Ectodermal cell (in vitro differentiated cells): ENCODE data around the gene SF3B1.
"Not testable (repeated sequence)": the region's sequence is repeated elsewhere in the genome, so short reads cannot be mapped to it uniquely, and the experiment has no call there.

Experiments used
- H3K27ac ChIP-seq: 2 replicates; pipeline ENCODE4 v1.7.0; 2013; ENCODE audit warnings: mild to moderate bottlenecking, low read depth, low read length; ENCODE audit not compliant: insufficient read depth, poor library complexity, severe bottlenecking
- H3K27me3 ChIP-seq: 2 replicates; pipeline ENCODE4 v1.7.0; 2013; ENCODE audit warnings: mild to moderate bottlenecking, low read length; ENCODE audit not compliant: insufficient read depth, control insufficient read depth, poor library complexity, severe bottlenecking
- H3K36me3 ChIP-seq: one replicate; pipeline ENCODE4 v1.7.0; 2013; ENCODE audit warnings: low read length; ENCODE audit not compliant: control insufficient read depth, insufficient read depth
- H3K4me1 ChIP-seq: one replicate; pipeline ENCODE4 v1.7.0; 2013; ENCODE audit warnings: low read length; ENCODE audit not compliant: control insufficient read depth, insufficient read depth
- H3K4me3 ChIP-seq: 2 replicates; pipeline ENCODE4 v1.7.0; 2013; ENCODE audit warnings: low read depth, low read length, control low read depth; ENCODE audit not compliant: insufficient read depth
- H3K9me3 ChIP-seq: 2 replicates; pipeline ENCODE4 v1.7.0; 2013; ENCODE audit warnings: mild to moderate bottlenecking, low read length, moderate library complexity; ENCODE audit not compliant: control insufficient read depth
- WGBS, 2 experiments: methylation state at CpG; one replicate each; pipeline ENCODE4 v1.1.7; 2013; ENCODE audit warnings: missing lambda C conversion rate in 2 of 2; 5-methylcytosine and 5-hydroxymethylcytosine counted together

SF3B1 gene

DNA sequence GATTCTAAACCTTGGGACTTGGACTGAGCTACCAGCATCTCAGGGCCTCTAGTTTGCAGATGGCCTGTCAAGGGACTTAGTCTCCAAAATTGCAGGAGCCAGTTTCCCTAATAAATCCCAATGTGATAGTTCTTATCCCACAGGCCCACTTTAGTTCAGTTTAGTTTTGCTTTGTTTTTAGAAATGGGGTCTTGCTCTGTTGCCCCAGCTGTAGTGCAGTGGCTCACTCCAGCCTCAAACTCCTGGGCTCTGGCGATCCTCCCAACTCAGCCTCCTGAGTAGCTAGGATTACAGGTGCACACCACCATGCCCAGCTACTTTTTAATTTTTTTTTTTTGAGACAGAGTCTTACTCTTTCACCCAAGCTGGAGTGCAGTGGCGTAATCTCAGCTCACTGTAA lies 2.6 kb upstream of the SF3B1 start:
- peaks cover 10% of the 10 kb centered on the region for H3K4me1 ChIP-seq
- H3K27me3 ChIP-seq: no peaks in the 10 kb centered on the region
- H3K9me3 ChIP-seq: no peaks in the 10 kb centered on the region
- no peak overlapping the region for H3K4me3 ChIP-seq
- no peaks in the 10 kb centered on the region for H3K36me3 ChIP-seq
- 88 to 95% methylated on average over 2 of the region's 2 CpGs for whole genome bisulfite sequencing, 2 experiments
- no peak overlapping the region for H3K27ac ChIP-seq

DNA sequence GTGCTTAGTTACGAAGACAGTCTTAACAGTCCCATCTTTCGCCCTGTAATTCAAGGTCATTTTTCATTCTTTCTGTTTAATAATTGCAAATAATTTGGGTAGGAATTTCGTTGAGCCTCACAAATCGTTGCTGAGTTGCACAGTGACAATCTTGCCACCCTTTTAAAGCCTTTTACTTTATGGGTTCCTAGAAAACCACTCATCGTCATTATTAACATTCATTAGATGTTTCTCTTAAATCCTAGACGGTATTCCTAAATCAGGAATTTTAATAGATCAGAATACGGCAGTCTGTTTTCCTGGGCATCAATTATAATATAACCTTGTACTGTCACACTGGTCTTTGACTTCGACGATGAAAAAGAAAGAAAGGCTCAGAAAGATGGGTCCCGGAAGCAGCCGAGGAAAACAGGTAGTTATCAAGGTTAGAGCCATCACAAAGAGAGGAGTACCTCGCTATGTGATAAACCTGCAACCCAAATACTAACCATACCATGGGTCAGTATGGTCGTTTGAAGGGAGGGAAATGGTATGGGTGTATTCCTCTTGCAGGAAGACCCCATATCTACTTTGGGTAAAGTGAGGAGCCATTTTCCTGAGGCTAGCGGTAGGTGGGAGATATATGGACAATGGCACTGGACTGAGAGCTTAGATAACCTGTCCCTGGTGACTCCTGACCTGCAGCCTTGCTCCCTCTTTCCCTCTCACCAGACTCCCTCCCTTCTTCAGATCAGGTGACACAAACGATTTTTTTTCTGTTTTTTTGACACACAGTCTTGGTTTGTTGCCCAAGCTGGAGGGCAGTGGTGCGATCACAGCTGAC lies 981 bp upstream of the SF3B1 start:
- no peaks in the 10 kb centered on the region for H3K27me3 ChIP-seq
- no peaks in the 10 kb centered on the region for H3K9me3 ChIP-seq
- H3K36me3 ChIP-seq: no peaks in the 10 kb centered on the region
- H3K4me1 ChIP-seq: peaks cover 17% of the 10 kb centered on the region
- peak overlapping the region; percentile 84 for H3K27ac ChIP-seq
- H3K4me3 ChIP-seq: peak overlapping the region; percentile 85
- 55 to 60% methylated on average over 14 to 15 of the region's 16 CpGs for WGBS, 2 experiments

DNA sequence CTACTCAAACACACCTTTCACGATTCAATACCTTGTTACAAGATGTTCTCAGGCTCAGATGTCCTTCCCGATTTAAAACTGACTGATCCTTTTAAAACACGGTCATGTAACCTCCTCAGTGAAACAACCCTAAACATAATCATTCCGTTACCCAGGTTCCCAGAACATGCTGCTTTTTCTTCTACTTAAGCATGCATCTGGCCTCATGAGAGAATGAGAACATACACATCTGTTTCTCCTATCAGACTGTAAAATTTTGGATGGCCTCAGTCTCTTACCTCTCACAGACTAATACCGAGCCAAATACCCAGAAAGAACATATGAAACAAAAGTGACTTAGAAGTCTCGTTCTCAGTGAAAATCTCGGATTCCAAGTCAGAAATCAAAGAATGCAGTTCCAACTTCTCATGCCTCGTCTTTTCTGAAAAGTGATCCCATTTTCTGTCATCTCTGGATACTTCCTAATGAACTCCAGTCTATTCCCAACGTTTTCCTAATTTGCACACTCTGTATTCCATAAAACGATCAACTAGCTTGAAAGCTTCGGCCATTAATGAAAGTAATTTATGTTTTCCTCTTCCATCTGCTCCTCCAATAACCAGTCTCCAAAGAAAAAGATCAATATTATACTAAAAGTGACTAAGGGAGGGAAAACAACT lies 919 bp downstream of the SF3B1 start:
- 3 to 5% methylated on average over 10 to 11 of the region's 11 CpGs for WGBS, 2 experiments
- no peaks in the 10 kb centered on the region for H3K9me3 ChIP-seq
- peak overlapping the region; percentile 85 for H3K4me3 ChIP-seq
- H3K27ac ChIP-seq: no peak overlapping the region
- H3K36me3 ChIP-seq: no peaks in the 10 kb centered on the region
- H3K27me3 ChIP-seq: no peaks in the 10 kb centered on the region
- peaks cover 17% of the 10 kb centered on the region for H3K4me1 ChIP-seq

DNA sequence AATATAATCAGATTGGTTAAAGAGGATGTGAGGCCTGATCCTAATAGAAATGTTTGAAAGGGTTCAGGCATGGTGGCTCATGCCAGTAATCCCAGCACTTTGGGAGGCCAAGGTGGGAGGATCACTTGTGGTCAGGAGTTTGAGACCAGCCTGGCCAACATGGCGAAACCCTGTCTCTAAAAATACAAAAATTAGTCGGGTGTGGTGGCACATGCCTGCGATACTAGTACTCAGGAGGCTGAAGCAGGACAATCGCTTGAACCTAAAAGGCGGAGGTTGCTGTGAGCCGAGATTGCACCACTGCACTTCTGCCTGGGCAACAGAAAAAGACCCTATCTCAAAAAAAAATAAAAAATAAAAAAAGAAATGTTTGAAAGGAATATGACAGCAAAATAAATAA lies 2.3 kb downstream of the SF3B1 start:
- WGBS, 2 experiments: 88% methylated on average over 6 of the region's 6 CpGs
- H3K27ac ChIP-seq: not testable (repeated sequence)

DNA sequence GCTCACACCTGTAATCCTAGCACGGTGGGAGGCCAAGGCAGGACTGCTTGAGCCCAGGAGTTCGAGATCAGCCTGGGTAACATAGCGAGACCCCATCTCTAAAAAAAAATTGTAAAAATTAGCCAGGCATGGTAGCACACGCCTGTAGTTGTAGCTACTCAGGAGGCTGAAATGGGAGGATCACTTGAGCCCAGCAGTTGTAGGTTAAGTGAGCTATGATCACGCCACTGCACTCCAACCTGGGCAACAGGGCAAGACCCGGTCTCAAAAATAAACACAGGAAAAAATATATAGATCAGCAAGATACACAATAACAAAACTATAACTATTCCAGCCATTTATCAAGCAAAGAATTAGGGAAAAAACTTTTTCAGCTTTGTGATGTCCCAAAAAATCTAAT lies 3.0 kb downstream of the SF3B1 start:
- no peaks in the 10 kb centered on the region for H3K36me3 ChIP-seq
- H3K4me3 ChIP-seq: no peak overlapping the region
- peaks cover 17% of the 10 kb centered on the region for H3K4me1 ChIP-seq
- no peaks in the 10 kb centered on the region for H3K27me3 ChIP-seq
- no peaks in the 10 kb centered on the region for H3K9me3 ChIP-seq
- 92 to 95% methylated on average over 6 of the region's 6 CpGs for WGBS, 2 experiments
- H3K27ac ChIP-seq: no peak overlapping the region

More for the DNA sequence above, 2.3 kb downstream of the SF3B1 start:
- H3K9me3 ChIP-seq, H3K36me3 ChIP-seq, H3K27me3 ChIP-seq, H3K4me3 ChIP-seq: not testable (repeated sequence)
- peaks cover 17% of the 10 kb centered on the region for H3K4me1 ChIP-seq

DNA sequence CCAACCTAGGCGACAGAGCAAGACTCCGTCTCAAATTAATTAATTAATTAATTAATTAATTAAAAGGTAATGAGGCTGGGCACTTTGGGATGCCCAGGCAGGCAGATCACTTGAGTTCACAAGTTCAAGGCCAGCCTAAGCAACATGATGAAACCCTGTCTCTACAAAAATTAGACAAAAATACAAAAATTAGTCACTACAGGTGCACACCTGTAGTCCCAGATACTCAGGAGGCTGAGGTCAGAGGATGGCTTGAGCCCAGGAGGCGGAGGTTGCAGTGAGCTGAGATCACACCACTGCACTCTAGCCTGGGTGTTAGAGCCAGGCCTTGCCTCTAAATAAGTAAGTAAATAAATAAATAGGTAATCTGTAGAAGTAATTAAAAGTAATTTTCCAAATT lies 6.8 kb downstream of the SF3B1 start:
- H3K4me3 ChIP-seq: no peak overlapping the region
- H3K27ac ChIP-seq: no peak overlapping the region
- 92 to 100% methylated on average over 2 to 3 of the region's 3 CpGs for WGBS, 2 experiments
- H3K9me3 ChIP-seq: no peaks in the 10 kb centered on the region
- peaks cover 13% of the 10 kb centered on the region for H3K4me1 ChIP-seq
- no peaks in the 10 kb centered on the region for H3K27me3 ChIP-seq
- H3K36me3 ChIP-seq: peaks cover 6% of the 10 kb centered on the region

DNA sequence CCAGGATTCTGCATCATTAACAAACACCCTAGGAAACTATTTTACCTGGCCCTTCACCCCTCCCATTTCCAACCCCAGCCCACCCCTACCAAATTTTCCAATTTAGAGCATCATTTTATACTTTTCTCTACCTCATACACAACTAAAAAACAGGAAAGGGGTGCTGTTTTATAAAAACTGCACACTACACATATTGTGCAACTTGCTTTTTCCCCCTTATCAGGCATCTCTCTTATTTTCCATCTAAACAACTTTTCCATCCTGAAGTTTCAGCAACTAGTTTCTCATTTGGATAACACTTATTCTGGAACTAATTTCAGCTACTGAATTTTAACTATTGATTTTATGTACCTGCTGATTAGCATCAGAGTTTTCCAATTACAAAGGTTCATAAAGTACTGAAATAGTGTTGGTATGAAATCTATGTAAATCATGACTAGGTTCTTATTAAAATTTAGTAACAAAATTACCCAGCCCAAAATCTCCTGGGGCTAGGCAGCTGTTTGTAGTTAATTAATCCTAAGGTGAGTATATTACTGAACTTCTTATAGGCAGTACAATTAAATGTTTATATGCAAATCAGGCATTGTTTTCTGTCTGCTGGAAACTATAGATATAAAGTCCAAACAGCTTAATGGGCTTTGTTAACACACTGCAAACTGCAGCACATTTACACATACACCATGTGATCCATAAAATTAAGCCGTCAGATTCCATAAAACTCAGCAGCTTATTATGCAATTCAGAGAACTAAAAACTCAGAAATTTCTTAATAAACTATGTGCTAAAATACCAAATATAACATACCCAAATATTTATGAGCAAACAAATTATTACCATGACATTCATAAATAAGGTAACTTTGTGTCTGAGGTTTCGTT lies 7.9 kb downstream of the SF3B1 start:
- peaks cover 6% of the 10 kb centered on the region for H3K36me3 ChIP-seq
- no peaks in the 10 kb centered on the region for H3K27me3 ChIP-seq
- peaks cover 3% of the 10 kb centered on the region for H3K4me1 ChIP-seq
- WGBS, 2 experiments: 100% methylated on average over 2 of the region's 2 CpGs
- H3K27ac ChIP-seq: no peak overlapping the region
- H3K9me3 ChIP-seq: no peaks in the 10 kb centered on the region
- H3K4me3 ChIP-seq: no peak overlapping the region

DNA sequence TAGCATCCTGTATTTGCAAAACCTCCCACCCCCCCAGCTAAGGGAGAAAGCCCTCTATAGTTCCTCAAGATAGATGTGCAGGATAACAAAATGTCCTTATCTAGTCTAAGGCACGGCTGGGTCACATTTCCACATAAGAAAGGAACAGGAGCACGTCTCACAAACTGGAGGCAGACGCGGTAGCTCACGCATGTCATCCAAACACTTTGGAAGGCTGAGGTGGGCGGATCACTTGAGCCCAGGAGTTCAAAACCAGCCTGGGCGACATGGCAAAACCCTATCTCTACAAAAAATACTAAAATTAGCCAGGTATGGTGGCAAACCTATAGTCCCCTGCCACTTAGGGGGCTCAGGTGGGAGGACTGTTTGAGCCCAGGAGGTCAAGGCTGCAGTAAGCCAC lies 9.3 kb downstream of the SF3B1 start:
- H3K27me3 ChIP-seq: no peaks in the 10 kb centered on the region
- no peak overlapping the region for H3K4me3 ChIP-seq
- peaks cover 9% of the 10 kb centered on the region for H3K36me3 ChIP-seq
- H3K4me1 ChIP-seq: no peaks in the 10 kb centered on the region
- no peak overlapping the region for H3K27ac ChIP-seq
- WGBS, 2 experiments: 91 to 94% methylated on average over 7 of the region's 7 CpGs
- H3K9me3 ChIP-seq: no peaks in the 10 kb centered on the region

DNA sequence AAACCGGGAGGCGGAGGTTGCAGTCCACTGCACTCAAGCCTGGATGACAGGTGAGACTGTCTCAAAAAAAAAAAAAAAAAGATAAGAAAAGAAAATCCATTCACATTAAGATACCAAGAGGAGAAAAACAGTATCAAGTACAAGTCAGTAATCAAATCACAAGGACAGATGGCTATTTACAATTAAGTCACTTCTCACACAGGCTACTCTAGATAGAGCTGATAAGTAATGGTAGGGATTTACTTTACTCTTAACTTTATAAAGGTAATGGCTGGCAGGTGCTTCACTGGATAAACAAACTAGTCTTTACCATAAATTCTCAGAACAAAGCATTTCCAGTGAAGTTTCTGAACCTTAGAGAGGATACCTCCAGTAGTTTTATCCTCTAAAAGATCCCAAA lies 11.5 kb downstream of the SF3B1 start:
- Histone ChIP-seq H3K4me1 (no peaks in the 10 kb centered on the region), H3K27ac (no peak overlapping the region), H3K27me3 (no peaks in the 10 kb centered on the region), H3K9me3 (no peaks in the 10 kb centered on the region), H3K4me3 (no peak overlapping the region), H3K36me3 (peaks cover 30% of the 10 kb centered on the region)
- WGBS, 2 experiments: 87 to 92% methylated on average over 2 of the region's 2 CpGs

DNA sequence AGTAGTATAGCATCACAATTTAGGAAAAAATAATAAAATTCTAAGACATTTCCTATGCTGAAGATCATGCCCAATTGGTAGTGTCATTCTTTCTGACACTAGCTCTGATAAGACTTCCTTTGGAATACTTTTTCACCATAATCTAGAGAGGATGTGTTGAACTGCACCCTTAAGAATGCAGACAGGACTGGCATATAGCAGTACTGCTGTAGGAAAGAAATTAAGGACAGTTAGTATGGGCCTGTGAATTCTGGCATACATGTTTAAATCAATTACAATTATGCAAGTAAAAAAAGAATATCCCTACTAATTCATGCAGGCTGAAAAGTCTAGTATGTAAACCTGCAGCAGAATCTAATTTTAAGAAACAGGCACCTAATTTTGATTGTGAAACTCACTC lies 15.4 kb downstream of the SF3B1 start:
- Histone ChIP-seq H3K4me1 (no peaks in the 10 kb centered on the region), H3K27ac (no peak overlapping the region), H3K9me3 (no peaks in the 10 kb centered on the region), H3K36me3 (peaks cover 61% of the 10 kb centered on the region), H3K27me3 (no peaks in the 10 kb centered on the region), H3K4me3 (no peak overlapping the region)
